Measurements from ENCODE around the gene ERCC1. TPM values are rescaled to one million over a fixed set of nuclear protein-coding genes. Genes with fewer than 3 reads are reported as not detected.

Gene ERCC1
- total RNA-seq, 1 donor from 2014 or later: 67.5 TPM

DNA sequence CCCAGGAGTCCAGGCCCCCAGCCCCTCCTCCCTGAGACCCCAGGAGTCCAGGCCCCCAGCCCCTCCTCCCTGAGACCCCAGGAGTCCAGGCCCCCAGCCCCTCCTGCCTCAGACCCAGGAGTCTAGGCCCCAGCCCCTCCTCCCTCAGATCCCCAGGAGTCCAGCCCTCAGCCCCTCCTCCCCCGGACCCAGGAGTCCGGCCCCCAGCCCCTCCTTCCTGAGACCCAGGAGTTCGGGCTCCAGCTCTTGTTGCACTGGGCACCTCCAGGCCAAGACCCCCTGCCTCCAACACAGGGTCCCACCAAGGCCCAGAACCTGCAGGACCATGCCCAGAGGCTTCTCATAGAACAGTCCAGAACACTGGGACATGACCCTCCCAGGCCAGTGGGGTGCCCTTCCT is 3.8 kb downstream of the ERCC1 start:
- Histone ChIP-seq H4K20me1 (ENCODE audit: insufficient read depth, low read length) (peaks cover 9% of the 10 kb centered on the region), H3K27me3 (ENCODE audit: insufficient read depth, low read length) (no peaks in the 10 kb centered on the region), H3K4me1 (ENCODE audit: insufficient read depth, low read length) (peaks cover 24% of the 10 kb centered on the region), H3K36me3 (ENCODE audit: insufficient read depth, low read length) (peaks cover 13% of the 10 kb centered on the region), H2AFZ (ENCODE audit: low read depth, low read length) (no peak overlapping the region), H3K9me3 (ENCODE audit: insufficient read depth, low read depth, low read length) (no peaks in the 10 kb centered on the region), H3K4me2 (ENCODE audit: low read length) (no peak overlapping the region), H3K9ac (ENCODE audit: low read length) (no peak overlapping the region), H3K79me2 (ENCODE audit: insufficient read depth, low read length) (peaks cover 26% of the 10 kb centered on the region), H3K27ac (ENCODE audit: low read depth, low read length) (no peak overlapping the region), H3K4me3 (ENCODE audit: insufficient read depth, low read depth, low read length) (no peak overlapping the region)
- Mint-ChIP-seq H3K27ac (ENCODE audit: unreplicated experiment) (no peak overlapping the region), H3K4me1 (ENCODE audit: low read depth, unreplicated experiment) (peaks cover 5% of the 10 kb centered on the region), H3K9me3 (ENCODE audit: unreplicated experiment) (no peaks in the 10 kb centered on the region), H3K27me3 (ENCODE audit: low read depth, unreplicated experiment) (no peaks in the 10 kb centered on the region), H3K36me3 (ENCODE audit: low read depth, unreplicated experiment) (peaks cover 18% of the 10 kb centered on the region), H3K4me3 (ENCODE audit: unreplicated experiment) (no peak overlapping the region)
- TF ChIP-seq EZH2 (IDR thresholded peaks at IDR 0.05; ENCODE audit: insufficient read depth, low read length): no peak
- TF ChIP-seq, protein P1, sequence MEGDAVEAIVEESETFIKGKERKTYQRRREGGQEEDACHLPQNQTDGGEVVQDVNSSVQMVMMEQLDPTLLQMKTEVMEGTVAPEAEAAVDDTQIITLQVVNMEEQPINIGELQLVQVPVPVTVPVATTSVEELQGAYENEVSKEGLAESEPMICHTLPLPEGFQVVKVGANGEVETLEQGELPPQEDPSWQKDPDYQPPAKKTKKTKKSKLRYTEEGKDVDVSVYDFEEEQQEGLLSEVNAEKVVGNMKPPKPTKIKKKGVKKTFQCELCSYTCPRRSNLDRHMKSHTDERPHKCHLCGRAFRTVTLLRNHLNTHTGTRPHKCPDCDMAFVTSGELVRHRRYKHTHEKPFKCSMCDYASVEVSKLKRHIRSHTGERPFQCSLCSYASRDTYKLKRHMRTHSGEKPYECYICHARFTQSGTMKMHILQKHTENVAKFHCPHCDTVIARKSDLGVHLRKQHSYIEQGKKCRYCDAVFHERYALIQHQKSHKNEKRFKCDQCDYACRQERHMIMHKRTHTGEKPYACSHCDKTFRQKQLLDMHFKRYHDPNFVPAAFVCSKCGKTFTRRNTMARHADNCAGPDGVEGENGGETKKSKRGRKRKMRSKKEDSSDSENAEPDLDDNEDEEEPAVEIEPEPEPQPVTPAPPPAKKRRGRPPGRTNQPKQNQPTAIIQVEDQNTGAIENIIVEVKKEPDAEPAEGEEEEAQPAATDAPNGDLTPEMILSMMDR (IDR thresholded peaks at IDR 0.05; ENCODE audit: insufficient read depth, low read depth, low read length): no peak
- DNase-seq (ENCODE audit: low read depth): no peak
- FAIRE-seq: no peak

DNA sequence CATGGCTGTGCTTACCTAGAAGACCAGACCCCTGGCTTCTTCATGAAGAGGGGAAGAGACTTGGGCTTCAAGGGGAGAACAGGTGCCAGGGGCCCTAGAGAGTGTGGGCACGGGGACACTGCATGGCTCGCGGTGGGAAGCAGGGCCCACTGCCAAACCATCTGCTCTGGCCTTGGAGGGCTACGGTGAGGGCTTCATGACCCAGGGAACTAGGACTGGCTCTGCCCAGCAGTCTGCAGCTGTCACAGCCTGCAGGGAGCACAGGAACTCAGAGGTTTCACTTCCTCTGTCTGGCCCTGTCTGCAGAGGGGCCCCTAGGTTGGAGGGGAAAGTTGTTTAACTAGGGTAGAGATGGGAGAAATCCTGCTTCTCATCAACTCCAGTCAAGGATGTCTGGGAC is 4.3 kb downstream of the ERCC1 start:
- FAIRE-seq (no peak), DNase-seq (ENCODE audit: low read depth) (no peak)
- H3K27me3 Mint-ChIP-seq (ENCODE audit: low read depth, unreplicated experiment): no peaks in the 10 kb centered on the region
- Histone ChIP-seq H4K20me1 (ENCODE audit: insufficient read depth, low read length) (peaks cover 9% of the 10 kb centered on the region), H2AFZ (ENCODE audit: low read depth, low read length) (no peak overlapping the region), H3K79me2 (ENCODE audit: insufficient read depth, low read length) (peaks cover 30% of the 10 kb centered on the region), H3K36me3 (ENCODE audit: insufficient read depth, low read length) (peaks cover 17% of the 10 kb centered on the region), H3K27ac (ENCODE audit: low read depth, low read length) (no peak overlapping the region), H3K9ac (ENCODE audit: low read length) (no peak overlapping the region), H3K4me1 (ENCODE audit: insufficient read depth, low read length) (peaks cover 21% of the 10 kb centered on the region), H3K27me3 (ENCODE audit: insufficient read depth, low read length) (no peaks in the 10 kb centered on the region), H3K4me3 (ENCODE audit: insufficient read depth, low read depth, low read length) (no peak overlapping the region), H3K4me2 (ENCODE audit: low read length) (no peak overlapping the region), H3K9me3 (ENCODE audit: insufficient read depth, low read depth, low read length) (no peaks in the 10 kb centered on the region)
- H3K9me3 Mint-ChIP-seq (ENCODE audit: unreplicated experiment): no peaks in the 10 kb centered on the region
- no peak for TF ChIP-seq EZH2 (IDR thresholded peaks at IDR 0.05; ENCODE audit: insufficient read depth, low read length)
- TF ChIP-seq, protein P1 (IDR thresholded peaks at IDR 0.05; ENCODE audit: insufficient read depth, low read depth, low read length): no peak
- peaks cover 20% of the 10 kb centered on the region for H3K36me3 Mint-ChIP-seq (ENCODE audit: low read depth, unreplicated experiment)
- H3K27ac Mint-ChIP-seq (ENCODE audit: unreplicated experiment): no peak overlapping the region
- H3K4me1 Mint-ChIP-seq (ENCODE audit: low read depth, unreplicated experiment): peaks cover 5% of the 10 kb centered on the region
- no peak overlapping the region for H3K4me3 Mint-ChIP-seq (ENCODE audit: unreplicated experiment)

DNA sequence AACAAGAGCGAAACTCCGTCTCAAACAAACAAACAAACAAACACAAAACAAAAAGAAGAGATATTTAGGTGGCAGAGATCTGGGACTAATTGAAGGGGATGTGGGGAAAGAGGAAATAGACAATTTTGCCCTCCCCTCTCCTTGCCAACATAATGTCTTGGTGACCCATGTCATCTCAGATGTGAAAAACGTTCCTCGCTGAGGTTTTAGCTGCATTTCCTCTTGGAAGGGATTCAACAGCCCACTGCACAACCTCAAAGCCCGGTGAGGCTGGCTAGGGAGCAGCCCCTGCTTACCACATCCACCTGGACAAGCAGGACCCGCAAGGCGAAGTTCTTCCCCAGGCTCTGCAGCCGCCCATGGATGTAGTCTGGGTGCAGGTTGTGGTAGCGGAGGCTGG is 4.9 kb downstream of the ERCC1 start:
- Histone ChIP-seq H4K20me1 (ENCODE audit: insufficient read depth, low read length) (peaks cover 9% of the 10 kb centered on the region), H3K79me2 (ENCODE audit: insufficient read depth, low read length) (peaks cover 30% of the 10 kb centered on the region), H3K9ac (ENCODE audit: low read length) (no peak overlapping the region), H3K4me2 (ENCODE audit: low read length) (no peak overlapping the region), H3K27ac (ENCODE audit: low read depth, low read length) (no peak overlapping the region), H3K4me1 (ENCODE audit: insufficient read depth, low read length) (peaks cover 16% of the 10 kb centered on the region), H2AFZ (ENCODE audit: low read depth, low read length) (no peak overlapping the region), H3K36me3 (ENCODE audit: insufficient read depth, low read length) (peaks cover 18% of the 10 kb centered on the region), H3K4me3 (ENCODE audit: insufficient read depth, low read depth, low read length) (no peak overlapping the region), H3K9me3 (ENCODE audit: insufficient read depth, low read depth, low read length) (no peaks in the 10 kb centered on the region), H3K27me3 (ENCODE audit: insufficient read depth, low read length) (no peaks in the 10 kb centered on the region)
- Mint-ChIP-seq H3K9me3 (ENCODE audit: unreplicated experiment) (no peaks in the 10 kb centered on the region), H3K4me3 (ENCODE audit: unreplicated experiment) (no peak overlapping the region), H3K36me3 (ENCODE audit: low read depth, unreplicated experiment) (peaks cover 22% of the 10 kb centered on the region), H3K27ac (ENCODE audit: unreplicated experiment) (no peak overlapping the region), H3K27me3 (ENCODE audit: low read depth, unreplicated experiment) (no peaks in the 10 kb centered on the region), H3K4me1 (ENCODE audit: low read depth, unreplicated experiment) (peaks cover 5% of the 10 kb centered on the region)
- FAIRE-seq (no peak), DNase-seq (ENCODE audit: low read depth) (no peak)
- TF ChIP-seq, protein P1 (IDR thresholded peaks at IDR 0.05; ENCODE audit: insufficient read depth, low read depth, low read length): no peak
- TF ChIP-seq EZH2 (IDR thresholded peaks at IDR 0.05; ENCODE audit: insufficient read depth, low read length): no peak
